Measurements from ENCODE around the gene LRRC15.

Gene LRRC15

DNA sequence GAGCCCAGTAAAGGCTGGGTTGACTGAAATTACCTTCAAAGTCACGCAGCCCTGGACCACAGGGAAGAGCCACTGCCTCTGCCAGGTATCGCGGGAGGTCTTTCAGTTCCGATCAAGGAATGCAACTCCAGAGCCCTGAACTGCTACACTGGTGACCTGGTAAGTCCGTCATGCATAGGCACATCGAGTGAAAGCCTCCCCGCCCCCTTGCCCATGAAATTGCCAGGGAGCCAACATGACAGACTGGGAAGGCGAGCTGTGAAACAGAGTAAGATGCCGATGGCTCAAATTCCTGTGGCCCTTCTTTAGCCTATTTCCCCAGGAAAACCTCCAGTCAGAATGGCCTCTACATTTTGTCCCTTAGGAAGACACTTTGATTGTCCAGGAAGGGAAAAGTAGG, 31.8 kb upstream of the LRRC15 start:
- no peak for DNase-seq (ENCODE audit: low read depth)
- TF ChIP-seq, protein P1, sequence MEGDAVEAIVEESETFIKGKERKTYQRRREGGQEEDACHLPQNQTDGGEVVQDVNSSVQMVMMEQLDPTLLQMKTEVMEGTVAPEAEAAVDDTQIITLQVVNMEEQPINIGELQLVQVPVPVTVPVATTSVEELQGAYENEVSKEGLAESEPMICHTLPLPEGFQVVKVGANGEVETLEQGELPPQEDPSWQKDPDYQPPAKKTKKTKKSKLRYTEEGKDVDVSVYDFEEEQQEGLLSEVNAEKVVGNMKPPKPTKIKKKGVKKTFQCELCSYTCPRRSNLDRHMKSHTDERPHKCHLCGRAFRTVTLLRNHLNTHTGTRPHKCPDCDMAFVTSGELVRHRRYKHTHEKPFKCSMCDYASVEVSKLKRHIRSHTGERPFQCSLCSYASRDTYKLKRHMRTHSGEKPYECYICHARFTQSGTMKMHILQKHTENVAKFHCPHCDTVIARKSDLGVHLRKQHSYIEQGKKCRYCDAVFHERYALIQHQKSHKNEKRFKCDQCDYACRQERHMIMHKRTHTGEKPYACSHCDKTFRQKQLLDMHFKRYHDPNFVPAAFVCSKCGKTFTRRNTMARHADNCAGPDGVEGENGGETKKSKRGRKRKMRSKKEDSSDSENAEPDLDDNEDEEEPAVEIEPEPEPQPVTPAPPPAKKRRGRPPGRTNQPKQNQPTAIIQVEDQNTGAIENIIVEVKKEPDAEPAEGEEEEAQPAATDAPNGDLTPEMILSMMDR (IDR thresholded peaks at IDR 0.05; ENCODE audit: insufficient read depth, low read depth, low read length, missing control alignments) = no peak
- H3K4me3 ChIP-seq (ENCODE audit: low read length) = no peak overlapping the region

GRCh38 chr3:194399874-194400411, 30.4 kb upstream of the LRRC15 start:
- no peak overlapping the region for H3K4me3 ChIP-seq (ENCODE audit: low read length)
- TF ChIP-seq, protein P1 (IDR thresholded peaks at IDR 0.05; ENCODE audit: insufficient read depth, low read depth, low read length, missing control alignments) = no peak
- no peak for DNase-seq (ENCODE audit: low read depth)

GRCh38 chr3:194399166-194399565, 29.6 kb upstream of the LRRC15 start, which contains the start of gene GP5:
Gene GP5 (minus strand): TSS chr3:194399266. CDS start chr3:194398282, 984 bp downstream.
- H3K4me3 ChIP-seq (ENCODE audit: low read length) = no peak within 1 kb of the TSS
- TF ChIP-seq, protein P1 (IDR thresholded peaks at IDR 0.05; ENCODE audit: insufficient read depth, low read depth, low read length, missing control alignments) = no peak
- no peak for DNase-seq (ENCODE audit: low read depth)

GRCh38 chr3:194397757-194398312, 28.3 kb upstream of the LRRC15 start:
- no peak overlapping the region for H3K4me3 ChIP-seq (ENCODE audit: low read length)
- TF ChIP-seq, protein P1 (IDR thresholded peaks at IDR 0.05; ENCODE audit: insufficient read depth, low read depth, low read length, missing control alignments) = no peak
- peak; percentile 8 for DNase-seq (ENCODE audit: low read depth)

DNA sequence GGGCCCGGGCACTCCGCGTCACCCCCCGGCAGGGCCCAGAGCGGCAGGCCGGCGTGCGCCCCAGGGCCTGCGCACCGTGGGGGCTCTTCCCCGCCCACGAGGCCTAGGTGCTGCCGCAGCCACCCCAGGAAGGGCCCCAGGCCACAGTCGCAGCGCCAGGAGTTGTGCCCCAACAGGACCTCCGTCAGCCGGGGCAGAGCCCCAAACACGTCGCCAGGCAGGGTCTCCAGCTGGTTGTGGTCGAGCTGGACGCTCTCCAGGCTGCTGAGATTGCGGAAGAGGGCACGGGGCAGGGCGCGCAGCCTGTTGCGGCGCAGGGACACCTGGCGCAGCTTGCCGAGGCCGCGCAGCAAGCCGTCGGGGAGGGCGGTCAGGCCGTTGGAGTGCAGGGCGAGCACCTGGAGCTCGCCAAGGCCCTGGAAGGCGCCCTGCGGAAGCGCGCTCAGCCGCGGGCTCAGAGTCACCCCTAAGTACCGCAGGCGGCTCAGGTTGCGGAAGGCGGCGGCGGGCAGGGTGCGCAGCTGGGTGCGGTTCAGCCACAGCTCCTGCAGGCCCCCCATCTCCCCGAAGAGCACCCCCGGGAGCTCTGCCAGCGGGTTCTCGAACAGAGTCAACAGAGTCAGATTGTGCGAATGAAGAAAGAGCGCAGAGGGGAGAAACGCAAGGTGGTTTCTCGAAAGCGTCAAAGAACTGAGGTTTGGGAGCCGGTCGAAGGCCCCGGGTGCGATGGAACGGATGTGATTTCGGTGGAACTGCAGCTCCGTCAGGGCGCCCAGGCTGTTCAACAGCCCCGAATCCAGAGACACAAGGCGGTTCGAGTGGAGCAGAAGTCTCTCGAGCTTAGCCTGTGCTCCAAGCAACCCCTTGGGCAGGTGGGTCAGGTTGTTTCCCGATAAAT, 27.6 kb upstream of the LRRC15 start:
- H3K4me3 ChIP-seq (ENCODE audit: low read length) = no peak overlapping the region
- TF ChIP-seq, protein P1 (IDR thresholded peaks at IDR 0.05; ENCODE audit: insufficient read depth, low read depth, low read length, missing control alignments) = no peak
- DNase-seq (ENCODE audit: low read depth) = peak; percentile 64

- TF ChIP-seq, protein P1 (IDR thresholded peaks at IDR 0.05; ENCODE audit: insufficient read depth, low read depth, low read length, missing control alignments) = no peak
- no peak for DNase-seq (ENCODE audit: low read depth)
Measured at GRCh38 chr3:194396539-194396858, 27.0 kb upstream of the LRRC15 start.

More at GRCh38 chr3:194396539-194396858, 27.0 kb upstream of the LRRC15 start:
- no peak overlapping the region for H3K4me3 ChIP-seq (ENCODE audit: low read length)

Measured in epithelial cell of esophagus (primary cell).